Endothelial cell of umbilical vein (primary cell): ENCODE data around the gene SAT2. TPM values are rescaled to one million over a fixed set of nuclear protein-coding genes. Genes with fewer than 3 reads are reported as not detected.

Experiments used
- BruUV-seq: library from RNA; stranded (reverse); fragments of 400-500 nt; replicated peaks from 2 replicates; lab custom pipeline; 2021; lab: Mats Ljungman, UMichigan
- CTCF ChIA-PET: fragments of 300-600, 350-600 bp; sonication (Branson Sonifier 250); formaldehyde crosslinking; loops from one replicate; lab custom pipeline; 2021; ENCODE audit warnings: antibody characterized with exemption, inconsistent platforms; lab: Charles Lee
- POLR2A ChIA-PET: fragments of 300-600, 350-600 bp; sonication (Branson Sonifier 250); formaldehyde crosslinking; loops from one replicate; lab custom pipeline; 2021; ENCODE audit warnings: antibody characterized with exemption, inconsistent platforms; lab: Charles Lee
- DNase-seq: peaks from one replicate; pipeline ENCODE4 v3.0.0-alpha.2; 2011; ENCODE audit warnings: low read depth, low spot score
- FAIRE-seq: peaks from 2 replicates; lab custom pipeline; 2011; peaks lifted over from hg19 to GRCh38; lab: Jason Lieb, UNC
- H2AFZ ChIP-seq: 2 replicates; pipeline ENCODE4 v1.6.0; 2012; ENCODE audit warnings: low read depth, low read length, control low read depth, inconsistent platforms
- H3K27ac ChIP-seq: 2 replicates; pipeline ENCODE4 v1.5.1; 2011; ENCODE audit warnings: low read depth, mild to moderate bottlenecking, control low read depth, low read length, moderate library complexity; ENCODE audit not compliant: insufficient read depth
- H3K27me3 ChIP-seq, 2 experiments: 2 replicates each; pipeline versions ENCODE4 v1.6.0 to v1.6.1; 2011; ENCODE audit warnings: low read length in 2 of 2, mixed read lengths in 1 of 2; ENCODE audit not compliant: control insufficient read depth in 2 of 2, insufficient read depth in 2 of 2
- H3K36me3 ChIP-seq, 2 experiments: 2 replicates in 1 of 2; 3 replicates in 1 of 2; pipeline ENCODE4 v1.5.1; 2011; ENCODE audit warnings: low read length in 2 of 2, mild to moderate bottlenecking in 1 of 2, moderate library complexity in 1 of 2; ENCODE audit not compliant: control insufficient read depth in 2 of 2, insufficient read depth in 2 of 2; ENCODE audit errors: extremely low read depth in 1 of 2
- H3K4me1 ChIP-seq: 3 replicates; pipeline ENCODE4 v1.5.1; 2011; ENCODE audit warnings: mild to moderate bottlenecking, low read length; ENCODE audit not compliant: control insufficient read depth, insufficient read depth; ENCODE audit errors: extremely low read depth
- H3K4me2 ChIP-seq: 2 replicates; pipeline ENCODE4 v1.6.1; 2011; ENCODE audit warnings: low read length, control low read depth, mixed read lengths; ENCODE audit not compliant: insufficient read depth
- H3K4me3 ChIP-seq, 3 experiments: fragments of 200-600 bp in 1 of 3; sonication (generic), shearing (Covaris generic) in 1 of 3; replicated peaks in 1 of 3; 2 replicates each; pipeline ENCODE4 v1.5.1; 2011 to 2016; ENCODE audit warnings: control low read depth in 3 of 3, low read length in 3 of 3, mild to moderate bottlenecking in 2 of 3, inconsistent platforms in 1 of 3, low read depth in 1 of 3, moderate library complexity in 1 of 3; ENCODE audit not compliant: insufficient read depth in 1 of 3
- H3K79me2 ChIP-seq: 2 replicates; pipeline ENCODE4 v1.6.0; 2012; ENCODE audit warnings: low read length, inconsistent platforms; ENCODE audit not compliant: control insufficient read depth, insufficient read depth
- H3K9ac ChIP-seq: replicated peaks from 2 replicates; pipeline ENCODE3; 2011; ENCODE audit warnings: low read length, control low read depth; ENCODE audit not compliant: insufficient read depth; ENCODE audit errors: extremely low read depth
- H3K9me1 ChIP-seq: replicated peaks from 3 replicates; pipeline ENCODE4 v1.6.0; 2011; ENCODE audit warnings: mild to moderate bottlenecking, low read length; ENCODE audit not compliant: control insufficient read depth, insufficient read depth; ENCODE audit errors: extremely low read depth
- H3K9me3 ChIP-seq: replicated peaks from 2 replicates; pipeline ENCODE4 v1.5.1; 2012; ENCODE audit warnings: low read length, inconsistent platforms; ENCODE audit not compliant: control insufficient read depth, insufficient read depth
- H4K20me1 ChIP-seq: replicated peaks from 2 replicates; pipeline ENCODE3; 2011; ENCODE audit warnings: mild to moderate bottlenecking, low read length; ENCODE audit not compliant: control insufficient read depth, insufficient read depth; ENCODE audit errors: extremely low read depth
- GATA2 ChIP-seq: IDR thresholded peaks from 2 replicates; pipeline ENCODE4 v1.7.0; 2011; ENCODE audit warnings: low read depth, mild to moderate bottlenecking, moderate library complexity, mixed read lengths, low read length; ENCODE audit not compliant: insufficient read length, insufficient read depth
- JUN ChIP-seq: IDR thresholded peaks from 2 replicates; pipeline ENCODE4 v1.6.1; 2011; ENCODE audit warnings: borderline replicate concordance, low read depth; ENCODE audit not compliant: insufficient read length, insufficient read depth
- POLR2A ChIP-seq: IDR thresholded peaks from 2 replicates; pipeline ENCODE4 v1.6.1; 2012; ENCODE audit warnings: low read depth, mild to moderate bottlenecking, control low read depth, low read length
- dilution Hi-C: fragments of 300-500 bp; cut with MboI; formaldehyde crosslinking; loops from one replicate; pipeline ENCODE4 v1.15.0; 2019; ENCODE audit warnings: low sequenced_read_pairs; ENCODE audit not compliant: extremely low pct_ligation_motif_present
- intact Hi-C: fragments of 100-400 bp; cut with micrococcal nuclease; formaldehyde crosslinking; loops from one replicate; pipeline ENCODE4 v1.10.0; 2022
- polyA plus RNA-seq, 4 experiments: library from polyadenylated mRNA; depleted of rRNA in 3 of 4; stranded (reverse) in 3 of 4; unstranded in 1 of 4; fragments of >200 nt; gene quantifications; 2 replicates each; pipeline versions ENCODE4 v1.2.1 to v1.2.3, GENCODE V29; 2011 to 2012; ENCODE audit warnings: missing spikeins in 1 of 4
- total RNA-seq: library from RNA; stranded (reverse); gene quantifications from 2 replicates; pipeline ENCODE4 v1.2.3, GENCODE V29; 2021
- TF ChIP-seq, protein P1 (sequence below): IDR thresholded peaks from 2 replicates; pipeline ENCODE4 v1.6.1; 2011; ENCODE audit not compliant: insufficient read depth, insufficient read length
- TF ChIP-seq, protein P2 (sequence below), 2 donors: IDR thresholded peaks; 1 replicate in 1 of 2; 2 replicates in 1 of 2; pipeline ENCODE4 v1.5.1; 2011; ENCODE audit warnings: low read length in 2 of 2, mild to moderate bottlenecking in 2 of 2, moderate library complexity in 2 of 2, control low read depth in 1 of 2, inconsistent platforms in 1 of 2, low read depth in 1 of 2; ENCODE audit not compliant: insufficient read depth in 1 of 2; ENCODE audit errors: extremely low read depth in 1 of 2

Gene SAT2
- total and polyA plus RNA-seq, 2 donors (not counting 3 experiments of a cell fraction or from before 2014, with no cell fraction given) = 38.0 to 51.8 TPM

DNA sequence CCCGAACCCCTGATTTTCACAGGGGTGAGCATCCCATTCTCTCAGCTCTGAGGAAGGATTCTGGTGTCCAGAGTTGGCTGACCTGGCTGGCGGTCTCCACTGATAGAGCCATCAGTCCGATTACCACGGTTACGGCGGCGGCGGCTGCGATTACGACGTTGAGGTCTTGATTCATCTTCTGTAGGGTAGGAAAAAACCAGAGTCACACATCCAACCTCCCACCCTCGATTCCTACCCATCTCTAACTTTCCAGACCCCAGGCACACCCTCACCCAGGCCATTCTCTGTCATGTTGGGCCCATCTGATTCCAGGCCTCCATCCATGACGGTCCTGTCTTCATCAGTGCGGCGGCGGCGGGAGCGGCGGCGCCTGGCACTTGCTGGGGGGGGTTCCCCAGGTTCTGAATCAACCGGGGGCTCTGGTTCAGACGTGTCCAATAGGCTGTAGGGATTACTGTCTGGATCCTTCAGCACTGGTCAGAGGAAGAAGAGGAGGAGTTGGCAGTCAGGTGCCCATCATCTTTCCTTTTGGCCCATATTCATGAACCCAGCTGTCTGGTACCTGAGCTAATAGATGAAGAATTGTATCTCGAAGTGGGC, 35.1 kb downstream of the SAT2 start:
- H3K9me1 ChIP-seq = no peaks in the 10 kb centered on the region
- no peaks in the 10 kb centered on the region for H3K27me3 ChIP-seq
- ChIA-PET POLR2A (no interaction called here), CTCF (interaction anchor here (1.2 kb wide), 1 partner anchor 9 kb away, joined by 3 read pairs; no protein-coding TSS in a partner anchor)
- H3K79me2 ChIP-seq = no peaks in the 10 kb centered on the region
- no TSS peak for BruUV-seq
- H3K36me3 ChIP-seq = peaks cover 20 to 53% of the 10 kb centered on the region in 2 experiments
- no peak overlapping the region for H3K9ac ChIP-seq
- dilution Hi-C loops = no loop called here
- H3K4me3 ChIP-seq = no peak overlapping the region
- DNase-seq = no peak
- no peak overlapping the region for H3K27ac ChIP-seq
- FAIRE-seq = no peak
- intact Hi-C loops = no loop called here
- TF ChIP-seq, protein P1, sequence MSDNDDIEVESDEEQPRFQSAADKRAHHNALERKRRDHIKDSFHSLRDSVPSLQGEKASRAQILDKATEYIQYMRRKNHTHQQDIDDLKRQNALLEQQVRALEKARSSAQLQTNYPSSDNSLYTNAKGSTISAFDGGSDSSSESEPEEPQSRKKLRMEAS = no peak
- peaks cover 10% of the 10 kb centered on the region for H3K4me1 ChIP-seq
- no peak overlapping the region for H3K4me2 ChIP-seq
- H4K20me1 ChIP-seq = no peaks in the 10 kb centered on the region
- H2AFZ ChIP-seq = no peak overlapping the region
- no peaks in the 10 kb centered on the region for H3K9me3 ChIP-seq

DNA sequence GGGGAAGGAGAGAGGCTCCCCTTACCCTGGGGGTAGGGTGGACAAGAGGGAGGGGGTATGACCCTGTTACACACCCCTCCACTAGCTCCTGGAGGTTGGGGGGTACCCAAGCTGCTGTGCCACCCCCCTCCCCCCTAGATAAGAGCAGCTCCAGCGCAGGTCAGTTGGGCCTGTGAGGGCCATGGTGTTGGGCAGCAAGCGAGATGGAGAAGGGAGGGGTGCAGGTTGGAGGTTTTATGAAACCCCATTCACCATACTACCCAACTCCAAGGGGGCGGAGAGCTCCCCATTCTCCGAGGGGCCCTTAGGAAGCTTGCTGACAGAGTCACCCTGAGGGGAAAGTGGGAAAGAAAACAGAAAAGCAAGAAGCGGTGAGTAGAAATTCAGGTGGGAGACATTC, 36.0 kb downstream of the SAT2 start:
- intact Hi-C loops = no loop called here
- Histone ChIP-seq H3K9me3 (no peaks in the 10 kb centered on the region), H2AFZ (no peak overlapping the region)

More for the DNA sequence above, 36.0 kb downstream of the SAT2 start:
- dilution Hi-C loops = no loop called here
- TF ChIP-seq POLR2A = no peak
- no peak for TF ChIP-seq JUN
- TF ChIP-seq, protein P2, sequence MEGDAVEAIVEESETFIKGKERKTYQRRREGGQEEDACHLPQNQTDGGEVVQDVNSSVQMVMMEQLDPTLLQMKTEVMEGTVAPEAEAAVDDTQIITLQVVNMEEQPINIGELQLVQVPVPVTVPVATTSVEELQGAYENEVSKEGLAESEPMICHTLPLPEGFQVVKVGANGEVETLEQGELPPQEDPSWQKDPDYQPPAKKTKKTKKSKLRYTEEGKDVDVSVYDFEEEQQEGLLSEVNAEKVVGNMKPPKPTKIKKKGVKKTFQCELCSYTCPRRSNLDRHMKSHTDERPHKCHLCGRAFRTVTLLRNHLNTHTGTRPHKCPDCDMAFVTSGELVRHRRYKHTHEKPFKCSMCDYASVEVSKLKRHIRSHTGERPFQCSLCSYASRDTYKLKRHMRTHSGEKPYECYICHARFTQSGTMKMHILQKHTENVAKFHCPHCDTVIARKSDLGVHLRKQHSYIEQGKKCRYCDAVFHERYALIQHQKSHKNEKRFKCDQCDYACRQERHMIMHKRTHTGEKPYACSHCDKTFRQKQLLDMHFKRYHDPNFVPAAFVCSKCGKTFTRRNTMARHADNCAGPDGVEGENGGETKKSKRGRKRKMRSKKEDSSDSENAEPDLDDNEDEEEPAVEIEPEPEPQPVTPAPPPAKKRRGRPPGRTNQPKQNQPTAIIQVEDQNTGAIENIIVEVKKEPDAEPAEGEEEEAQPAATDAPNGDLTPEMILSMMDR (IDR thresholded peaks at IDR 0.05; ENCODE audit: extremely low read depth in 1 of 2, insufficient read depth in 1 of 2, low read depth in 1 of 2, low read length in 2 of 2) = no peak
- no peak for TF ChIP-seq GATA2
- no peaks in the 10 kb centered on the region for H3K9me1 ChIP-seq
- FAIRE-seq (no peak), DNase-seq (no peak)
- H3K4me2 ChIP-seq = no peak overlapping the region
- no peak overlapping the region for H3K4me3 ChIP-seq
- H3K79me2 ChIP-seq = no peaks in the 10 kb centered on the region
- no peaks in the 10 kb centered on the region for H3K27me3 ChIP-seq
- H3K27ac ChIP-seq = no peak overlapping the region
- BruUV-seq = TSS peak; percentile 37
- H3K4me1 ChIP-seq = peaks cover 10% of the 10 kb centered on the region
- H3K9ac ChIP-seq = no peak overlapping the region
- ChIA-PET POLR2A (no interaction called here), CTCF (no interaction called here)
- no peaks in the 10 kb centered on the region for H4K20me1 ChIP-seq
- peaks cover 19 to 55% of the 10 kb centered on the region in 2 experiments for H3K36me3 ChIP-seq
